ENCODE results near the gene KIAA0825. TPM values are rescaled to one million over a fixed set of nuclear protein-coding genes. Genes with fewer than 3 reads are reported as not detected.

Gene KIAA0825
- total and polyA plus RNA-seq, 2 of the 8 experiments (the other 6 are each of a cell fraction or from before 2014, with no cell fraction given): 0.60 to 1.0 TPM

- H2BK12ac ChIP-seq (ENCODE audit: low read depth, low read length): no peak overlapping the region
- H3K9me3 ChIP-seq (ENCODE audit: insufficient read depth in 2 of 2, low read depth in 1 of 2, low read length in 1 of 2): peaks cover 17 to 19% of the 10 kb centered on the region in 2 experiments
- no peak overlapping the region for H2BK120ac ChIP-seq (replicated peaks; ENCODE audit: low read depth, low read length)
- DNase-seq (ENCODE audit: low read depth in 1 of 2, low spot score in 2 of 2): no peak
- no peak overlapping the region for H3K9ac ChIP-seq (replicated peaks in 1 of 4; ENCODE audit: extremely low read depth in 1 of 4, low read depth in 3 of 4, low read length in 3 of 4)
- no peak overlapping the region for H3K56ac ChIP-seq (replicated peaks; ENCODE audit: insufficient read length, low read depth, low read length)
- no peak overlapping the region for H3K18ac ChIP-seq (ENCODE audit: extremely low read depth, low read length)
- no peaks in the 10 kb centered on the region for H3K79me2 ChIP-seq (ENCODE audit: control insufficient read depth in 1 of 2, insufficient read depth in 2 of 2, low read length in 2 of 2)
- H3K36me3 ChIP-seq (ENCODE audit: control insufficient read depth in 2 of 4, insufficient read depth in 4 of 4, low read length in 3 of 4): no peaks in the 10 kb centered on the region
- 91% methylated on average over 4 of the region's 4 CpGs; no CpG with 5 or more reads in 1 of the 2 experiments for WGBS, 2 experiments (ENCODE audit: extremely low coverage in 1 of 2, insufficient coverage in 1 of 2, insufficient read length in 1 of 2, insufficient replicate concordance in 2 of 2, low coverage in 1 of 2, low lambda C conversion rate in 2 of 2, missing lambda C conversion rate in 1 of 2)
- no peak overlapping the region for H4K8ac ChIP-seq (ENCODE audit: extremely low read depth, insufficient read depth, low read length)
- no peak overlapping the region for H4K91ac ChIP-seq (replicated peaks; ENCODE audit: insufficient read length, low read length)
- H3K4me2 ChIP-seq (ENCODE audit: insufficient read depth in 1 of 2, low read depth in 2 of 2, low read length in 2 of 2): no peak overlapping the region
- no peak overlapping the region for H3K4me3 ChIP-seq (ENCODE audit: extremely low read depth in 1 of 4, insufficient read depth in 2 of 4, low read depth in 3 of 4, low read length in 4 of 4)
- H3K27me3 ChIP-seq (replicated peaks in 1 of 4; ENCODE audit: control insufficient read depth in 3 of 4, extremely low read depth in 1 of 4, insufficient read depth in 3 of 4, low read length in 3 of 4): no peaks in the 10 kb centered on the region
- no peaks in the 10 kb centered on the region for H3K23me2 ChIP-seq (ENCODE audit: low read depth, low read length)
- H2BK20ac ChIP-seq (ENCODE audit: low read length): no peak overlapping the region
- H4K5ac ChIP-seq (ENCODE audit: insufficient read length, low read depth, low read length): no peak overlapping the region
- H2AFZ ChIP-seq (ENCODE audit: low read length): no peak overlapping the region
- no peaks in the 10 kb centered on the region for H3K79me1 ChIP-seq (ENCODE audit: low read depth, low read length)
- no peak overlapping the region for H3K14ac ChIP-seq (ENCODE audit: insufficient read length)
- POLR2A ChIA-PET (ENCODE audit: partially characterized antibody): no interaction called here
- H3K4me1 ChIP-seq (replicated peaks in 1 of 4; ENCODE audit: control insufficient read depth in 3 of 4, insufficient read depth in 4 of 4, low read length in 3 of 4): no peaks in the 10 kb centered on the region
- H2BK5ac ChIP-seq (ENCODE audit: low read depth, low read length): no peak overlapping the region
- no peak overlapping the region for H3K4ac ChIP-seq (replicated peaks; ENCODE audit: insufficient read length, low read depth, low read length)
- H2BK15ac ChIP-seq (ENCODE audit: low read length): no peak overlapping the region
- no peaks in the 10 kb centered on the region for H4K20me1 ChIP-seq (replicated peaks in 1 of 2; ENCODE audit: control insufficient read depth in 1 of 2, insufficient read depth in 2 of 2, low read length in 2 of 2)
- H2AK5ac ChIP-seq (ENCODE audit: low read depth, low read length): no peak overlapping the region
- CTCF ChIA-PET (ENCODE audit: partially characterized antibody): no interaction called here
- no peak for FAIRE-seq
- H3K27ac ChIP-seq (ENCODE audit: low read depth, low read length): no peak overlapping the region
- H3K23ac ChIP-seq (ENCODE audit: insufficient read length): no peak overlapping the region
- no peak for TF ChIP-seq JUN (IDR thresholded peaks at IDR 0.05; ENCODE audit: low read depth, low read length)
- no peak for TF ChIP-seq E2F6 (IDR thresholded peaks at IDR 0.05)
- no peak for TF ChIP-seq CTBP2 (IDR thresholded peaks at IDR 0.05; ENCODE audit: borderline replicate concordance, insufficient read depth, insufficient read length, low read length)
- no peak for TF ChIP-seq YY1 (IDR thresholded peaks at IDR 0.05; ENCODE audit: low read depth, low read length)
- no peak for TF ChIP-seq SIN3A (conservative IDR thresholded peaks at IDR 0.05 in 1 of 2, IDR thresholded peaks at IDR 0.05 in 1 of 2; ENCODE audit: low read depth in 1 of 2, low read length in 2 of 2)
- TF ChIP-seq BACH1 (IDR thresholded peaks at IDR 0.05; ENCODE audit: low read length): no peak
- no peak for TF ChIP-seq CREB1 (IDR thresholded peaks at IDR 0.05)
- TF ChIP-seq USF2 (IDR thresholded peaks at IDR 0.05; ENCODE audit: low read length): no peak
- no peak for TF ChIP-seq CHD1 (IDR thresholded peaks at IDR 0.05; ENCODE audit: low read depth, low read length)
- no peak for TF ChIP-seq JUND (IDR thresholded peaks at IDR 0.05; ENCODE audit: low read length)
Measured at GRCh38 chr5:94545870-94546625, 72.4 kb downstream of the KIAA0825 start.
